Hippocampal formation (tissue), 2 donors: ENCODE data around the gene HERPUD1.
"Not testable (repeated sequence)": the region's sequence is repeated elsewhere in the genome, so short reads cannot be mapped to it uniquely, and the experiment has no call there.

Experiments
- DNase-seq, 2 donors: peaks; one replicate each; lab custom pipeline; 2025; lab: John Stamatoyannopoulos, UW

The HERPUD1 gene, protein sequence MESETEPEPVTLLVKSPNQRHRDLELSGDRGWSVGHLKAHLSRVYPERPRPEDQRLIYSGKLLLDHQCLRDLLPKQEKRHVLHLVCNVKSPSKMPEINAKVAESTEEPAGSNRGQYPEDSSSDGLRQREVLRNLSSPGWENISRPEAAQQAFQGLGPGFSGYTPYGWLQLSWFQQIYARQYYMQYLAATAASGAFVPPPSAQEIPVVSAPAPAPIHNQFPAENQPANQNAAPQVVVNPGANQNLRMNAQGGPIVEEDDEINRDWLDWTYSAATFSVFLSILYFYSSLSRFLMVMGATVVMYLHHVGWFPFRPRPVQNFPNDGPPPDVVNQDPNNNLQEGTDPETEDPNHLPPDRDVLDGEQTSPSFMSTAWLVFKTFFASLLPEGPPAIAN

DNA sequence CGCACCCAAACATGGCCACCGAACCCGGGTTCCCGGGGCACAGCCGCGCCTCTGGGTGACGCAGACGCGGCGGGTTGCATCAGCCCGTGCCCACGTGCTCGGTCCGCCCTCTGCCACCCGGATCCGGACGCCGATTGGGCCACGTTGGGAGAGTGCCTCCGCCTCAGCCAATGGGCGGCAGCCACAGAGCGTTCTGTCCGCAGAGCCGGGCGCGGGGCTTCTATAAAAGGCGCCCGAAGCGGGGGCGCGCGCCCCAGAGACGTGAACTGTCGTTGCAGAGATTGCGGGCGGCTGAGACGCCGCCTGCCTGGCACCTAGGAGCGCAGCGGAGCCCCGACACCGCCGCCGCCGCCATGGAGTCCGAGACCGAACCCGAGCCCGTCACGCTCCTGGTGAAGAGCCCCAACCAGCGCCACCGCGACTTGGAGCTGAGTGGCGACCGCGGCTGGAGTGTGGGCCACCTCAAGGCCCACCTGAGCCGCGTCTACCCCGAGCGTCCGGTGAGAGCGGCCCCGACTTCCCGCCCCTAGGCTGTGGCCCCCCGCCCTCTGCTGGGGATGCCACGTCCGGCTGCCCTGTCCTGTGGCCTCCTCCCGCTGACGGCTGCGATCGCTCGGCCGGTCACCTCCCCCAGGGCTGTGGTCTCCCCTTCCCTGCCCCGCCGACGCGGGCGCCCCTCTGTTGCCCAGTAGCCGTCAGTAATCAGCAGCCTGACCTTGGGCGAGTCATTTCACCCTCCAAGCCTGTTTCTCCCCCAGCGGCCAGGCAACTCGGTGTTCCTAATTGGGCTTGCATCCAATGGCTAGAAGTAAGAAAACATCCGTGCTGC, at the start of gene HERPUD1:
HERPUD1 (plus strand) TSS at position 251 of the 829 bp plus-strand sequence; CDS start at position 354, 103 bp downstream.
- peak; percentile 99 for DNase-seq

DNA sequence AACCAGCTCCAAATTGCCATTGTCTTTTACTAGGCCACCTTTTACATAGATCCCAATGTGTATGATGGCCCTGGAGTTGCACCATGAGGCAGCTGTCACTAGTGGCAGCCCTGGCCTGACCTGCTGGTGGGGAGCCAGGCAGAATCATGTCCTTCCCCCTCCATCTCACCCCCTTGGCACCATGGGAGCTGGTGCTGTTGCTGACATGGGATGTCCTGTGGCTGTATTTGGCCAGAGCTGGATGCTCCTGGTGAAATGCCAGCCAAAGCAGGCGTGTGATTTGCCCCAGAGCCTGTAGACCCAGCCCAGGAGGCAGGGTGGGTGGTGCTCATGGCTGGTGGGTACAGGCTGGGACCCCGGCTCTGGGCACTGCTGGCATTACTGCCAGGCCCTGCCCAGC, 48.4 kb upstream of the HERPUD1 start:
- no peak for DNase-seq

DNA sequence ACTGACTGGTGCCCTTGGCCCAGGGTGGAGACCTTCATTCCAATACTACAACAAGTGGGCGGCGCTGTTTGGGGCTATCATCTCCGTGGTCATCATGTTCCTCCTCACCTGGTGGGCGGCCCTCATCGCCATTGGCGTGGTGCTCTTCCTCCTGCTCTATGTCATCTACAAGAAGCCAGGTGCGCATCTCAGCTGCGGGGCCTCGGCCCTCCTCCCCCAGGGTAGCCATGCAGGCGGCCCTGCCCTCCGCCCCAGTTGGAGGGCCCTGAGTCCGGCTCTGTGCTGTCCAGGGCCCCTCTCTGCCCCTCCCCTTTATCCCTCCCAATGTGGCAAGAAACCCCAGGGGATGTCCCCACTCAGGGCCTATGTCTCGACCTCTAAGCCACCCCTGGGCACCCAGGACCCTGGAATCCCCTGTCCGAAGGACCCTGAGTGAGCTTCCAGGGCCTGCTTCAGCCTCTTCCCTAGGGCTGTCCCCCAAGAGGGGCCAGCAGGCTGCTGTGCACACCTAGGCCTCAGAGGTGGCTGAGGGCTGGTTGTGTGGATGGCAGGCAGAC, 47.8 kb upstream of the HERPUD1 start:
- DNase-seq = no peak

DNA sequence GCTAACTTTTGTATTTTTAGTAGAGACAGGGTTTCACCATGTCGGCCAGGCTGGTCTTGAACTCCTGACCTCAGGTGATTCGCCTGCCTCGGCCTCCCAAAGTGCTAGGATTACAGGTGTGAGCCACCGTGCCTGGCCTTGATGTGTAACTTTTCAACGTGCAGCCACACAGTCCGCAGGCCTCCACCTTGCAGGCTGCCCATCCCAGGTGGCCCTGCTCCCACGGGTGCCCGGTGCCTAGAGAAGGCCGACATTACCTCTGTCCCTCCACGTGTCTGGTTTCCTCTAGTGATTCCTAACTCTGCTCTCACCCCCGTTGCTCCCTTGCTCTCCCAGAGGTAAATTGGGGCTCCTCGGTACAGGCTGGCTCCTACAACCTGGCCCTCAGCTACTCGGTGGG, 47.0 kb upstream of the HERPUD1 start:
- not testable (repeated sequence) for DNase-seq

DNA sequence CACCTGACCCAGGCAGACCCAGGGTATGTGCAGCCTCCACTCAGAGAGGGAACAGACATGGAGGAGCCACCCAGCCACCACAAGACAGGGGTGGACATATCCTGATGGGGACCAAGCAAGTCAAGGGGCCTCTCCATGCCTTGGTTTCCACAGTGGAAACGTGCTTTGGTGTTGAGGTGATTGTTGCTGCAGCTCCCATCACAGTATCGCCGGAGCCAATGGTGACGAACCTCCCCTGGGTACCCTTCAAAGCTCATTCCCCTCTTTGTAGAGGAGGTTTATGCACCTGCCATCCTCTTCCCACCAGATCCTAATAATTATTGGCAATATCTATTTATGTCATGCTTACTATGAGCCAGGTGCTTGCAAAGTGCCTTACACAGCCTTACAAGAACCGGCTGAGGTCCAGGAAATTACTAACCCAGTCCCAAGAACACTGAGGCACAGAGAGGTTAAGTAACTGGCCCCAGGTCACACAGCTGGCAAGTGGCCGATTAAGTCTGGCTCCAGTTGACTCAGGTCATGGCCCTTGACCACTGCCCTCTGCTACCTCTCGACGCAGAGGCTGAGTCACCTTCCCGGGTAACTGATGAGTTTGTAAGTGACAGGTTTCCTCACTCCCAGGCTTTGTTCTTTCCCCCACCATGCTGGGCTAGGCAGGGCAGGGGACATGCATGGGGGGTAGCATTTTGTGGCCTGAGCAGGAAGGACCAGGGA, 46.3 kb upstream of the HERPUD1 start:
- DNase-seq = no peak

DNA sequence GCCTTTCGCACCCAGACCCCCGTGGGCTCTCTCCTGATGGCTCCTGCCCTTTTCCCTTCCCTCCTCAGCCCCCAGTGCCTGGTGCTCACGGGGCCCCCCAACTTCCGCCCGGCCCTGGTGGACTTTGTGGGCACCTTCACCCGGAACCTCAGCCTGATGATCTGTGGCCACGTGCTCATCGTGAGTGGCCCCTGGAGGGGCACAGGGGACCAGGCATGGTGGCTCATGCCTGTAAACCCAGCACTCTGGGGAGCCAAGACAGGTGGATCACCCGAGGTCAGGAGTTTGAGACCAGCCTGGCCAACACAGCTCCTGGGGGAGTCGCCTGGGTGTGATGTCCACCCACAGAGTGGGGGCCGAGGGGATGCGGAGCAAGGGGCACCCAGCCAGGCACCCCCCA, 45.6 kb upstream of the HERPUD1 start:
- no peak for DNase-seq

DNA sequence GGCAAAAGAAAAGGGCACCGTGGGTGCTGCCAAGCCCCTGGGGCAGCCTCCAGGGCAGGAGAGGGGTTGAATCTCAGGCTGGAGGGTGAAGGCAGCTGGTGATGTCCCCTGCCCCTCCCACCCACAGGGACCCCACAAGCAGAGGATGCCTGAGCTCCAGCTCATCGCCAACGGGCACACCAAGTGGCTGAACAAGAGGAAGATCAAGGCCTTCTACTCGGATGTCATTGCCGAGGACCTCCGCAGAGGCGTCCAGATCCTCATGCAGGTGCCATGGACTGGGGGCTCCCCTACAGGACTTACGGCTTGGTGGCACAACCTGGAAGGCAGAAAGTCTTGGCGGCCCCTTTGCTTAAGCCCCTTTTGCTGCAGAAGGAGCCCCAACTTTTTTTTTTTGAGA, 45.1 kb upstream of the HERPUD1 start:
- no peak for DNase-seq

DNA sequence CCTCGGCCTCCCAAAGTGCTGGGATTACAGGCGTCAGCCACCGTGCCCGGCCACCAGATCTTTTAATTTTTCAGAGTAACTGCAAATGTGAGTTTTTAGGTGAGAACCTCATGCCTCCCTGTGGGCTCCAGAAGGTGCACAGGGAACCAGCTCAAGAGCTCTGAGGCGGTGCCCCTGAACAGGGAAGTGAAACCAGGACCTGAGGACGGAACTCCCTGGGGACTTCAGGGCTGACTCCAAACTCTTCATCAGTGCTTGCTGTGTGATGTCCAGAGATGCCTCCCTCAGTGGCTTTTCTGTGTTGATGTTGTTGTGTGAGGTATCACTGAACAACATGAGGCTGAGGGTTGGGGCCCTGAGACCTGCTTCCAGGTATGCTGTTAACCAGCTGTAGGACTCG, 43.1 kb upstream of the HERPUD1 start:
- DNase-seq = no peak

DNA sequence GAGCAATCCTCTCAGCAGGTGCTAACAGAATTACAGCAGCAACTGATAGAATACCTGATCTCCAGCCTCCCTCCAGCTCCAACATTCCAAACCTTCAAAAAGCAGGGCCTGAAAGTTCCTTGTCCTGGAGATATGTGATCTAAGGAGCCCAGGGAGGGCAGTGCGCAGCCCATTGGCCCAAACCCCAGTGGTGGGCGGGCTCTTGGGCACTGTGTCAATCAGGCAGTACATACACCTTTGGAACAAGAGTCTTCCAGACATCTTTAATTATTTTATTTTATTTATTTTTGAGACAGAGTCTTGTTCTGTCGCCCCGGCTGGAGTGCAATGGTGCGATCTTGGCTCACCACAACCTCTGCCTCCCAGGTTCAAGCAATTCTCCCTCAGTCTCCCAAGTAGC, 42.7 kb upstream of the HERPUD1 start:
- no peak for DNase-seq

DNA sequence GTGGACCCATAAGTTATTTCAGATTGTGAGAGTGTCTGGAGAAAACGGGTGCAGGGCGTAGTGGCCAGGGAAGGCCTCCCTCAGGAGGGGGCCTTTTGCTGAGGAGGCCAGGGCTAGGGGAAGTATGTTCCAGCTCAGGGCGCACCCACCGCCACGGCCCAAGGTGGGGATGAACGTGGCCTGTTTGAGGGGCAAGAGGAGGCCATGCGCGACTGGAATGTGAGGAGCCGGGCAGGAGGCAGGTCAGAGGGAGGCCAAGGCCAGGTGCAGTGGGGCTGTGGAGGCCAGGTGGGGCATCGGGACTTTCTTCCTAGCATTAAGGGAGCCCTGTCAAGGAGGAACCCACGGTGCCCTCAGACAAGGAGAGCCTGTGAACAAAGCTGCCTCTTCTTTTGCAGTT, 40.3 kb upstream of the HERPUD1 start:
- DNase-seq = no peak

DNA sequence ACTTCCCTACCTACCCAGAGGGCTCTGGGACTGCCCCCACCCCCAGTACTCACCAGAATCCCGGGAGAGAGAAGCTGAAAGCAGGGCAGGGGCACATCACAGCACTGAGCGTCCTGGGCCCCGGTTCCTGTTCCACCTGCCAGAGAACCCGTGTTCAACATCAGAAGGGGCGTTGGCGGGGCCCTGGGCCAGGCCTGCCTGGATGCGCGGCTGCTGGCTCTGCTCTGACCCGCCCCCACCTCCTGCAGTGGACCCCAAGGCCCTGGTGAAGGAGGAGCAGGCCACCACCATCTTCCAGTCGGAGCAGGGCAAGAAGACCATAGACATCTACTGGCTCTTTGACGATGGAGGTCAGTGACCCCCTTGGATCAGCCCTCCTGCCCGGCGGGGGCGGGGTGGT, 39.2 kb upstream of the HERPUD1 start:
- no peak for DNase-seq

DNA sequence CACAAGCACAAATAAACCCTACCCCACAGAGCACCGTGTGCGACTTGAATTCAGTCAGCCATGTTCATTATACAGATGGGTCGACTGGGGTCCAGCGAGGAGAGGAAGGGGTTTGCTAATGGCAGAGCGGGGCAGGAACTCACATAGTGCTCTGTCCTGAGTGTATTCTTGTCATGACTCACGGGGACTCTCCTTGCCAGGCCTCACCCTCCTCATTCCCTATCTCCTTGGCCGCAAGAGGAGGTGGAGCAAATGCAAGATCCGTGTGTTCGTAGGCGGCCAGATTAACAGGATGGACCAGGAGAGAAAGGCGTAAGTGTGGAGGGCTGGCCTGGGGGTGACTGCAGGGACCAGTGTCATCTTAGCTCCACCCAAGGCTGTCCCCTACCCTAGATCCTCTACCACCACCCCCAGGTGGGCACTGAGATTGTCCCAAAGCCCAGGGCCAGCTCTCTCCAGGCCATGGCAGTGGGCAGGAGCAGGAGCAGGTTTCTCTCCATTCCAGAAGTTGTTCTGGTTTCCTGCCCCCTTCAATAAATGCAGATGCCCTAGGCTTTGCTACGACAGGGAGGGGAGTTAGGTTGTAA, 37.5 kb upstream of the HERPUD1 start:
- DNase-seq = no peak

DNA sequence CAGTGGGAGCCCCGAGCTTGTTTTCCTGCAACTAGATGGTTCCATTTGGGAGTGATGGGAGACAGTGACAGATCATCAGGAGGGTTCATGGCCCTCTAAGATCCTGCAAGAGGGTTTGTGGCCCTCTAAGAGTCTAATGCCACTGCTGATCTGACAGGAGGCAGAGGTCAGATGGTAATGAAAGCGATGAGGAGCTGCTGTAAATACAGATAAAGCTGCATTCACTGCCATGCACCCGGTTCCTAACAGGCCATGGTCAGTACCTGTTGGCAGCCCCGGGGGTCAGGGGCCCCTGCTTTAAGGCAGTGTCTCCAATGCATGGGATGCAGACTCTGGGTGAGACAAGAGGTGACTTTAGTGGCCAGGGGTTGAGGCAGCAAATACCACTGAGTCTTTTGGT, 36.1 kb upstream of the HERPUD1 start:
- DNase-seq = no peak

DNA sequence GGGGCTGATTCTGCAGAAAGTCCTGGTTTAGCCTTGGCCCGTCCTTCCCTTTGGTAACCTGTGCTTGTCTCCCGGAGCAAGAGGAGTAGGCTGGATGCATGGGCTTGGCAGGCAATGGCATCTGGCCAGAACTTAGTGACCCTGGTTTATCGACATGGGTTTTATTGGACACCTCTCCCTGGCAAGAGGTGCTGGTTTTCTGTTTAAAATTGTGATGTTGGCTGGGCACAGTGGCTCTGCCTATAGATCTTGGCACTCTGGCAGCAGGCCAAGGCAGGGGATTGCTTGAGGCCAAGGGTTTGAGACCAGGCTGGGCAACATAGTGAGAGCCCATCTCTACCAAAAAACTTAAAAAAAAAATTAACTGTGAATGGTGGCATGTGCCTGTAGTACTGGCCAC, 35.7 kb upstream of the HERPUD1 start:
- no peak for DNase-seq

DNA sequence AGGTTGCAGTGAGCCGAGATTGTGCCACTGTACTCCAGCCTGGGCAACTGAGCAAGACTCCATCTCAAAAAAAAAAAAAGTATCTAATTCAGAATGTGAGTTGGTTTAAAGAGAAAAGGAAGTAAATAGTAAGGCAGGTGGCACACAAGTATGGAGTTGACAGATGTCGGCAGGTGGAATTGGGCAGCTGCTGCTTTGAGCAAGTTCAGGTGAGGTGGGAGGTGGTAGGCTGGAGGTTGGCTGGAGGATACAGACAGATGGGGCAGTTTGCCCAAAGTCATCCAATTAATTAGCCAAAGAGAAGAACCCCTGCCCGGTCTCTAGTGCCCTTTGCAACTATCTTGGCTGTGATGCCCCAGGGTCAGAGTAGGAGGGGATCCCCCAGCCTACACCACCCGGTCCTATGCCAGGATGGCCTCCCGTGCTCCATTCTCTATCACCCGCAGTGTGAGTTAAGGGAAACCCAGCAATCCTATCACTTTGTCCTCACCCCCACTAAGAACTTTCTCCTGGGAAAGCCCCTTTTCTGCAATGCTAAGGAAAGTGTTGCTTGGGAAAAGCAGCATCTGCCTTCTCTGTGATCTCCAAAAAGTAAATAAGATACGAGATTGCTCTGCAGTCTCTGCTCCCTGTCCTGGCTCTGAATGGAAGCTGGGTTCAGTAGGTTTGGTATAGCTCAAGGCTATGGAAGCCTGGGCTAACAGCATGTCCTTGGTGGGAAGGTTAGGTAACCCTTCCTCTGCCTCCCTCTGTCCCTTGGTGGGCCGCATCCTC, 34.7 kb upstream of the HERPUD1 start:
- DNase-seq = no peak

DNA sequence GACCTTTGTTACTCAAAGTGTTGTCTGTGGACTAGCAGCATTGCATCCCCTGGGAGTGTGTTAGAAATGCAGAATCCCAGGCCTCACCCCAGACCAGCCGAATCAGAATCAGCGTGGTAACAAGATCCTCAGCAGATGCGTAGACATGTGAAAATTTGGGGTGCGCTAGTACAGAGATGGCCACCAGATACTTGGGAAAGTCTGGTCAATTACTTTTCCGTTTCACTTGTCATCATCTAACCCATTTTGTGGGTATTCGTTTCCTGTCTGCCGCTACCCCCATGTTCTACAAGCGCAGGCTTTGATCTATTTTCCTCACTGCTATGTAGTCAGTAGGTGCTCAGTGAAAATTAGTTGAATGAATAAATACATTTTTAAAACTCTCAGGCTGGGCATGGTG, 33.1 kb upstream of the HERPUD1 start:
- no peak for DNase-seq

DNA sequence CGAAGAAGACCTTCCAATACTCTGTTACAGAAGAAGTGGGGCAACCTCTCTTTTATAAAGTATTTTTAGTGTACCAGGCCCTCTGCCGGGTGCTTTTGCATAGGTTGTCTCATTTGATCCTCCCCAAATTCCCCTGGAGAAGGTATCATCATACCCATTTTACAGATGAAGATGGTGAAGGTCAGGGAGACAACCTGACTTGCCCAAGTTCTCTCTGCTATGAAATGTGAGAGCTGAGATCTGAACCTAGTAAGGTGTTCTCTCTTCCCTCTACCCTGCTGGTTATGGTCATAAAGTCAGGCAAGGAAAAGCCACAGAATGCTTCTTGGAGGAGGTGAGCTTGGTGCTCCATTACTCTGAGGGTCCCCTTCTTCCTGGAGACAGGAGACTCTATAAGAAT, 28.1 kb upstream of the HERPUD1 start:
- DNase-seq = no peak

DNA sequence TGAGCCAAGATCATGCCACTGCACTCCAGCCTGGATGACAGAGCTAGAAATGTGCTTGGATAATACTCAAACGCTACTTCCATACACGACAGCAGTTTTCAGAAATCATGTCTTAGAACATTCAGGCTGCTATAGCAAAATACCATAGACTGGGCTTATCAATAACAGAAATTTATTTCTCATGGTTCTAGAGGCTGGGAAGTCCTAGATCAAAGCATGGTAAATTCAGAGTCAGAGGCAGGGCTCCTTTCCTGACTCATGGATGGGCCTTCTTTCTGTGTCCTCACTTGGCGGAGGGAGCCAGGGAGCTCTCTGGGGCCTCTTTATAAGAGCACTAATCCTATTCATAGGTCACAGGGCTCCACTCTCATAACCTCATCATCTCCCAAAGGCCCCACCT, 24.5 kb upstream of the HERPUD1 start:
- DNase-seq = no peak

DNA sequence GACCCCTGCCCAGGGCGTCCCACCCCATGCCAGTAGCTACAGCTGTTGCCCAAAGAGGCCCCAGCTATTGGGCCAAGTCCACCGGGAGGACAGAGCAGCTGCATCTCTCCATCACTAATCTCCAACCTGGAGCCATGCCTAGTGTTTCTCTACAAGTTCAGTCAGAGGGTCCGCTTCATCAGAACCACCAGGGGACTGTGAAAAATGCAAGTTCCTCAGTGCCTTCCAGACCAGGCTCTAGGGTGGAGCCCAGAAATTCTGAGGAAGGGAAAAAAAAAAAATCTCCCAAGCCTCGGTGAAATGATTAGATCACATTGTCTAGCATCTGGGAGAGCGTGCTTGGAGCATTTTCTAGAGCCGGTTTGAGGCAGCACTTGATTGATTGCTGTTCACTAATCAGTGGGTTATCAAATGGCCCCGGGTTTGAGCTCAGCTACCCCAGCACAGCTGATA, 22.4 kb upstream of the HERPUD1 start:
- no peak for DNase-seq

DNA sequence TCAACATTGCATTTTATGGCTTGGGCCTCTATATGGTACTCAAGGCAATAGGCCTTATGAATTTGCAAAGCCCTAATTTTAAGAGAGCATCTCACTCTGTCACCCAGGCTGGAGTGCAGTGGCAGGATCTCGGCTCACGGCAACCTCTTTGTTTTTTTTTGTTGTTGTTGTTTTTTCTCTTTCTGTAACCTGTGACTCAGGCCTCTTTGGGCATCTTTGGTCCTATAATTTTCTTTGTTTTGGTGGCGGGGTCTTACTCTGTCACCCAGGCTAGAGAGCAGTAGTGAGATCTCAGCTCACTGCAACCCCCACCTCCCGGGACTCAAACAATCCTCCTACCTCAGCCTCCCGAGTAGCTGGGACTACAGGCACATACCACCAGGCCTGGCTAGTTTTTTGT, 21.8 kb upstream of the HERPUD1 start:
- DNase-seq = no peak
